SK-N-SH (cell line): ENCODE measurements around the gene WWC1. TPM values are rescaled to one million over a fixed set of nuclear protein-coding genes. Genes with fewer than 3 reads are reported as not detected.

Experiments
- CTCF ChIA-PET: fragments of 300-600, 350-600 bp; formaldehyde crosslinking; extraction: SDS; loops from one replicate; lab custom pipeline; 2021; lab: Yijun Ruan, JAX
- POLR2A ChIA-PET: fragments of 350-600 bp; sonication (Branson Sonifier 250); formaldehyde crosslinking; extraction: SDS; loops from one replicate; lab custom pipeline; 2020; ENCODE audit warnings: antibody characterized with exemption, inconsistent platforms; lab: Yijun Ruan, JAX
- DNase-seq: peaks from one replicate; pipeline ENCODE4 v3.0.0; 2012
- H2AFZ ChIP-seq: fragments of 200-600 bp; sonication (generic); 2 replicates; pipeline ENCODE4 v1.8.1; 2016; ENCODE audit warnings: antibody characterized with exemption, mild to moderate bottlenecking, low read depth
- H3F3A ChIP-seq: fragments of 200-600 bp; sonication (generic); replicated peaks from 2 replicates; pipeline ENCODE3; 2016; ENCODE audit warnings: antibody characterized with exemption, mild to moderate bottlenecking; ENCODE audit not compliant: insufficient read depth
- H3K27ac ChIP-seq, 2 experiments: fragments of 200-500 bp in 1 of 2; fragments of 200-600 bp in 1 of 2; sonication (Bioruptor generic) in 1 of 2; sonication (generic), shearing (Covaris generic) in 1 of 2; 2 replicates each; pipeline versions ENCODE4 v1.5.1 to v1.6.1; 2014 to 2016; ENCODE audit warnings: low read depth in 2 of 2, inconsistent platforms in 1 of 2, low read length in 1 of 2, mild to moderate bottlenecking in 1 of 2, mixed read lengths in 1 of 2
- H3K27me3 ChIP-seq: fragments of 200-600 bp; sonication (generic), shearing (Covaris generic); 2 replicates; pipeline ENCODE4 v1.6.1; 2016; ENCODE audit warnings: mixed run types; ENCODE audit not compliant: insufficient read depth
- H3K36me3 ChIP-seq, 2 experiments: fragments of 200-500 bp in 1 of 2; fragments of 200-600 bp in 1 of 2; sonication (Bioruptor generic) in 1 of 2; sonication (generic) in 1 of 2; replicated peaks in 1 of 2; 2 replicates each; pipeline versions ENCODE3 to v1.5.1; 2014 to 2016; ENCODE audit warnings: low read length in 1 of 2, mild to moderate bottlenecking in 1 of 2; ENCODE audit not compliant: insufficient read depth in 2 of 2, control insufficient read depth in 1 of 2
- H3K4me1 ChIP-seq, 2 experiments: fragments of 200-500 bp in 1 of 2; fragments of 200-600 bp in 1 of 2; sonication (Bioruptor generic) in 1 of 2; sonication (generic), shearing (Covaris generic) in 1 of 2; 2 replicates each; pipeline versions ENCODE4 v1.5.1 to v1.6.1; 2014 to 2016; ENCODE audit warnings: low read depth in 1 of 2, low read length in 1 of 2, mixed run types in 1 of 2; ENCODE audit not compliant: insufficient read depth in 2 of 2, control insufficient read depth in 1 of 2
- H3K4me2 ChIP-seq: fragments of 200-600 bp; sonication (generic), shearing (Covaris generic); 2 replicates; pipeline ENCODE4 v1.6.1; 2017; ENCODE audit warnings: mixed run types
- H3K4me3 ChIP-seq, 2 experiments: fragments of 200-500 bp in 1 of 2; fragments of 200-600 bp in 1 of 2; sonication (Bioruptor generic) in 1 of 2; sonication (generic), shearing (Covaris generic) in 1 of 2; 2 replicates each; pipeline versions ENCODE4 v1.5.1 to v1.8.1; 2014 to 2016; ENCODE audit warnings: low read depth in 2 of 2, inconsistent platforms in 1 of 2, low read length in 1 of 2, mild to moderate bottlenecking in 1 of 2, mixed read lengths in 1 of 2, moderate library complexity in 1 of 2
- H3K79me2 ChIP-seq: fragments of 200-600 bp; sonication (generic); 2 replicates; pipeline ENCODE4 v1.8.1; 2017; ENCODE audit warnings: mild to moderate bottlenecking; ENCODE audit not compliant: insufficient read depth
- H3K9ac ChIP-seq: fragments of 200-600 bp; sonication (generic); 2 replicates; pipeline ENCODE4 v1.6.1; 2017; ENCODE audit warnings: mixed run types
- H3K9me2 ChIP-seq: fragments of 200-600 bp; sonication (generic); 2 replicates; pipeline ENCODE4 v1.6.1; 2017; ENCODE audit warnings: mixed run types
- H3K9me3 ChIP-seq: fragments of 200-600 bp; sonication (generic); 2 replicates; pipeline ENCODE4 v1.6.1; 2017; ENCODE audit warnings: mixed run types, mild to moderate bottlenecking, moderate library complexity
- H4K20me1 ChIP-seq: fragments of 200-600 bp; sonication (generic); 2 replicates; pipeline ENCODE4 v1.6.1; 2017; ENCODE audit warnings: mild to moderate bottlenecking, mixed run types; ENCODE audit not compliant: insufficient read depth
- CHD2 ChIP-seq: fragments of 150-350 bp; IDR thresholded peaks from 2 replicates; pipeline ENCODE4 v1.6.1; 2018; ENCODE audit warnings: low read length; ENCODE audit not compliant: partially characterized antibody
- CTCF ChIP-seq: fragments of 200-600 bp; sonication (generic); IDR thresholded peaks from 2 replicates; pipeline ENCODE4 v1.6.1; 2017; ENCODE audit warnings: antibody characterized with exemption, mild to moderate bottlenecking, moderate library complexity
- EP300 ChIP-seq, 2 experiments: IDR thresholded peaks; 2 replicates each; pipeline versions ENCODE4 v1.4.0 to v1.6.1; 2012; ENCODE audit warnings: borderline replicate concordance in 1 of 2, low read depth in 1 of 2, low read length in 1 of 2
- EZH2phosphoT487 ChIP-seq: fragments of 200-600 bp; sonication (generic); IDR thresholded peaks from 2 replicates; pipeline ENCODE4 v1.6.1; 2017; ENCODE audit warnings: low read depth, mixed run types, mild to moderate bottlenecking, antibody characterized with exemption, moderate library complexity, borderline replicate concordance
- FOXJ3 ChIP-seq: sonication (generic); formaldehyde crosslinking; IDR thresholded peaks from 2 replicates; pipeline ENCODE4 v1.5.1; 2020; ENCODE audit warnings: mild to moderate bottlenecking, missing genetic modification reagents
- GABPA ChIP-seq: IDR thresholded peaks from 2 replicates; pipeline ENCODE4 v1.4.0; 2012; ENCODE audit warnings: low read depth, mild to moderate bottlenecking
- GATA2 ChIP-seq: sonication (generic); formaldehyde crosslinking; IDR thresholded peaks from 2 replicates; pipeline ENCODE4 v1.5.0; 2020; ENCODE audit warnings: mild to moderate bottlenecking, missing genetic modification reagents
- IRF3 ChIP-seq: fragments of 150-350 bp; IDR thresholded peaks from 2 replicates; pipeline ENCODE4 v1.6.1; 2016; ENCODE audit warnings: mild to moderate bottlenecking, low read depth, low read length
- JUND ChIP-seq: IDR thresholded peaks from 2 replicates; pipeline ENCODE4 v1.4.0; 2012
- MAX ChIP-seq: IDR thresholded peaks from 2 replicates; pipeline ENCODE4 v1.4.0; 2012; ENCODE audit warnings: low read depth
- NFIC ChIP-seq: IDR thresholded peaks from 2 replicates; pipeline ENCODE4 v1.4.0; 2012; ENCODE audit warnings: borderline replicate concordance
- RCOR1 ChIP-seq: fragments of 150-350 bp; IDR thresholded peaks from 2 replicates; pipeline ENCODE4 v1.6.1; 2017; ENCODE audit warnings: antibody characterized with exemption, low read length
- REST ChIP-seq: IDR thresholded peaks from 2 replicates; pipeline ENCODE4 v1.6.1; 2012; ENCODE audit warnings: mild to moderate bottlenecking, low read depth, low read length, moderate library complexity
- RFX5 ChIP-seq: IDR thresholded peaks from 2 replicates; pipeline ENCODE4 v1.6.1; 2012; ENCODE audit warnings: mild to moderate bottlenecking, improper control_type of control experiment, low read length
- SIN3A ChIP-seq: IDR thresholded peaks from 2 replicates; pipeline ENCODE4 v1.6.1; 2012; ENCODE audit warnings: low read depth, mild to moderate bottlenecking, low read length, moderate library complexity, borderline replicate concordance
- TEAD4 ChIP-seq: IDR thresholded peaks from 2 replicates; pipeline ENCODE4 v1.4.0; 2012; ENCODE audit warnings: mild to moderate bottlenecking, borderline replicate concordance; ENCODE audit not compliant: insufficient read depth
- YY1 ChIP-seq: IDR thresholded peaks from 2 replicates; pipeline ENCODE4 v1.4.0; 2012; ENCODE audit warnings: low read depth, mild to moderate bottlenecking
- WGBS: methylation state at CpG from one replicate; pipeline ENCODE4 v1.1.6; 2017; ENCODE audit warnings: low lambda C conversion rate; 5-methylcytosine and 5-hydroxymethylcytosine counted together
- polyA plus RNA-seq, 3 experiments: library from polyadenylated mRNA; depleted of rRNA; stranded (reverse); fragments of >200 nt; gene quantifications; 2 replicates each; pipeline ENCODE4 v1.2.3, GENCODE V29; 2012

The WWC1 gene
- polyA plus RNA-seq, 1 of the 3 experiments (the other 2 are of a cell fraction), result 16.9 TPM

- no peak for TF ChIP-seq YY1
- no peak for TF ChIP-seq RFX5
Observed at GRCh38 chr5:168314735-168315411, 23.4 kb downstream of the WWC1 start (continued).

- H3K9me3 ChIP-seq, result no peaks in the 10 kb centered on the region
- DNase-seq, result no peak
- H3K9ac ChIP-seq, result peak overlapping the region; percentile 59; the same call in 1 of the 2 replicates
- no peaks in the 10 kb centered on the region for H4K20me1 ChIP-seq
- no peak overlapping the region for H3K4me3 ChIP-seq
- ChIA-PET POLR2A (no interaction called here), CTCF (interaction anchor here (0.8 to 1.6 kb wide), 2 partner anchors 10 to 11 kb away, joined by 3 read pairs; no protein-coding TSS in a partner anchor)
- H3K27ac ChIP-seq, result peak overlapping the region in 1 of 2 experiments; percentile 88; a peak in 2 of 4 replicates
- H3K79me2 ChIP-seq, result peaks cover 36% of the 10 kb centered on the region
- no peak overlapping the region for H2AFZ ChIP-seq
- peak overlapping the region; percentile 56 for H3K4me2 ChIP-seq
- TF ChIP-seq MAX (no peak), JUND (no peak), IRF3 (no peak), GABPA (no peak), GATA2 (CRISPR knock-in tag) (no peak), CTCF (no peak), FOXJ3 (CRISPR knock-in tag) (no peak), SIN3A (no peak), EP300 (IDR thresholded peaks at IDR 0.05; ENCODE audit: borderline replicate concordance in 1 of 2, low read depth in 1 of 2, low read length in 1 of 2) (no peak), NFIC (no peak), TEAD4 (no peak), REST (no peak), RCOR1 (no peak), EZH2phosphoT487 (no peak), CHD2 (no peak)
- TF ChIP-seq, all 33 proteins: peak for 0
- WGBS, result 88% methylated on average over 8 of the region's 10 CpGs
- no peaks in the 10 kb centered on the region for H3K27me3 ChIP-seq
- no peaks in the 10 kb centered on the region for H3K9me2 ChIP-seq
- no peaks in the 10 kb centered on the region for H3K36me3 ChIP-seq
- H3K4me1 ChIP-seq, result peaks cover 11 to 27% of the 10 kb centered on the region in 2 experiments; a peak in 3 of 4 replicates
- peaks cover 13% of the 10 kb centered on the region for H3F3A ChIP-seq
Observed at GRCh38 chr5:168315416-168316138, 24.1 kb downstream of the WWC1 start.
